Measurements from ENCODE around the gene PTPN4.

DNA sequence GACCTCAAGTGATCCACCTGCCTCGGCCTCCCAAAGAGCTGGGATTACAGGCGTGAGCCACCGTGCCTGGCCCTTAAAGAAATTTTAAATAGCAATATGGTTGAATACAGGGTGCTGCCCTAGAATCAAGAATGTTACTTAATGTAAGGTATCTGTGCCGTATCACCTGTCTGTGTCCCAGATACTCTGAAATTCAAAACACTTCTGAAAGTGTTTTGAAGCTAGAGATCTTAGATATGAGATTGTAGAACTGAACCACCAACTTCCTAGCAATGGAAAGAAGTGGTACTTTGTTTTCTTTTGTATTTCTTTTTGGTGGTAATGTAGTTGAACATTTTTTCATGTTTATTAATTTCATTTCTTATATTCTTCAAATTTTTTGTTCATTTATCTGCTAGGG is 13.0 kb downstream of the PTPN4 start:
- TF ChIP-seq, protein P1, sequence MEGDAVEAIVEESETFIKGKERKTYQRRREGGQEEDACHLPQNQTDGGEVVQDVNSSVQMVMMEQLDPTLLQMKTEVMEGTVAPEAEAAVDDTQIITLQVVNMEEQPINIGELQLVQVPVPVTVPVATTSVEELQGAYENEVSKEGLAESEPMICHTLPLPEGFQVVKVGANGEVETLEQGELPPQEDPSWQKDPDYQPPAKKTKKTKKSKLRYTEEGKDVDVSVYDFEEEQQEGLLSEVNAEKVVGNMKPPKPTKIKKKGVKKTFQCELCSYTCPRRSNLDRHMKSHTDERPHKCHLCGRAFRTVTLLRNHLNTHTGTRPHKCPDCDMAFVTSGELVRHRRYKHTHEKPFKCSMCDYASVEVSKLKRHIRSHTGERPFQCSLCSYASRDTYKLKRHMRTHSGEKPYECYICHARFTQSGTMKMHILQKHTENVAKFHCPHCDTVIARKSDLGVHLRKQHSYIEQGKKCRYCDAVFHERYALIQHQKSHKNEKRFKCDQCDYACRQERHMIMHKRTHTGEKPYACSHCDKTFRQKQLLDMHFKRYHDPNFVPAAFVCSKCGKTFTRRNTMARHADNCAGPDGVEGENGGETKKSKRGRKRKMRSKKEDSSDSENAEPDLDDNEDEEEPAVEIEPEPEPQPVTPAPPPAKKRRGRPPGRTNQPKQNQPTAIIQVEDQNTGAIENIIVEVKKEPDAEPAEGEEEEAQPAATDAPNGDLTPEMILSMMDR (conservative IDR thresholded peaks at IDR 0.05; ENCODE audit: low read depth in 2 of 2), result no peak
- no peak for TF ChIP-seq EZH2 (IDR thresholded peaks at IDR 0.05; ENCODE audit: low read depth, unreplicated experiment)
- TF ChIP-seq CREB1 (CRISPR knock-in tag; IDR thresholded peaks at IDR 0.05; ENCODE audit: low read depth), result no peak
- no peak for TF ChIP-seq STAT1 (IDR thresholded peaks at IDR 0.05; ENCODE audit: unreplicated experiment)
- no peak for TF ChIP-seq POLR2AphosphoS5 (IDR thresholded peaks at IDR 0.05; ENCODE audit: low read depth)
- TF ChIP-seq, protein P2, sequence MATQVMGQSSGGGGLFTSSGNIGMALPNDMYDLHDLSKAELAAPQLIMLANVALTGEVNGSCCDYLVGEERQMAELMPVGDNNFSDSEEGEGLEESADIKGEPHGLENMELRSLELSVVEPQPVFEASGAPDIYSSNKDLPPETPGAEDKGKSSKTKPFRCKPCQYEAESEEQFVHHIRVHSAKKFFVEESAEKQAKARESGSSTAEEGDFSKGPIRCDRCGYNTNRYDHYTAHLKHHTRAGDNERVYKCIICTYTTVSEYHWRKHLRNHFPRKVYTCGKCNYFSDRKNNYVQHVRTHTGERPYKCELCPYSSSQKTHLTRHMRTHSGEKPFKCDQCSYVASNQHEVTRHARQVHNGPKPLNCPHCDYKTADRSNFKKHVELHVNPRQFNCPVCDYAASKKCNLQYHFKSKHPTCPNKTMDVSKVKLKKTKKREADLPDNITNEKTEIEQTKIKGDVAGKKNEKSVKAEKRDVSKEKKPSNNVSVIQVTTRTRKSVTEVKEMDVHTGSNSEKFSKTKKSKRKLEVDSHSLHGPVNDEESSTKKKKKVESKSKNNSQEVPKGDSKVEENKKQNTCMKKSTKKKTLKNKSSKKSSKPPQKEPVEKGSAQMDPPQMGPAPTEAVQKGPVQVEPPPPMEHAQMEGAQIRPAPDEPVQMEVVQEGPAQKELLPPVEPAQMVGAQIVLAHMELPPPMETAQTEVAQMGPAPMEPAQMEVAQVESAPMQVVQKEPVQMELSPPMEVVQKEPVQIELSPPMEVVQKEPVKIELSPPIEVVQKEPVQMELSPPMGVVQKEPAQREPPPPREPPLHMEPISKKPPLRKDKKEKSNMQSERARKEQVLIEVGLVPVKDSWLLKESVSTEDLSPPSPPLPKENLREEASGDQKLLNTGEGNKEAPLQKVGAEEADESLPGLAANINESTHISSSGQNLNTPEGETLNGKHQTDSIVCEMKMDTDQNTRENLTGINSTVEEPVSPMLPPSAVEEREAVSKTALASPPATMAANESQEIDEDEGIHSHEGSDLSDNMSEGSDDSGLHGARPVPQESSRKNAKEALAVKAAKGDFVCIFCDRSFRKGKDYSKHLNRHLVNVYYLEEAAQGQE (IDR thresholded peaks at IDR 0.05; ENCODE audit: unreplicated experiment), result no peak
- TF ChIP-seq EZH2phosphoT487 (IDR thresholded peaks at IDR 0.05; ENCODE audit: unreplicated experiment), result no peak

Data from GM23338 (cell line).